GM18870 (cell line): ENCODE data around the gene LIN7A.
A peak's percentile ranks its signal among the peaks of the same experiment; 100 is the strongest.

ENCODE experiments used
- ATAC-seq: cut with Tn5 transposase; IDR thresholded peaks from one replicate; pipeline ENCODE4 v1.9.1; 2021; ENCODE audit warnings: moderate library complexity; ENCODE audit not compliant: unreplicated experiment

LIN7A gene

GRCh38 chr12:80861641-80862378 lies 75.9 kb downstream of the LIN7A start:
- ATAC-seq: no peak

GRCh38 chr12:80860928-80861327 lies 76.8 kb downstream of the LIN7A start:
- ATAC-seq: no peak

GRCh38 chr12:80860206-80860605 lies 77.5 kb downstream of the LIN7A start:
- ATAC-seq: no peak

GRCh38 chr12:80858356-80858755 lies 79.4 kb downstream of the LIN7A start:
- ATAC-seq: no peak

GRCh38 chr12:80857311-80857710 lies 80.4 kb downstream of the LIN7A start:
- ATAC-seq: no peak

- no peak for ATAC-seq
Measured at GRCh38 chr12:80849337-80849736, 88.4 kb downstream of the LIN7A start.

GRCh38 chr12:80848858-80849257 lies 88.9 kb downstream of the LIN7A start:
- no peak for ATAC-seq

- ATAC-seq: no peak
Measured at GRCh38 chr12:80847575-80847974, 90.2 kb downstream of the LIN7A start.

GRCh38 chr12:80846952-80847351 lies 90.8 kb downstream of the LIN7A start:
- ATAC-seq: no peak

- ATAC-seq: no peak
Measured at GRCh38 chr12:80845639-80846038, 92.1 kb downstream of the LIN7A start.

- no peak for ATAC-seq
Measured at GRCh38 chr12:80843969-80844368, 93.8 kb downstream of the LIN7A start.

- peak; percentile 41 for ATAC-seq
Measured at GRCh38 chr12:80838708-80839107, 99.0 kb downstream of the LIN7A start.

- no peak for ATAC-seq
Measured at GRCh38 chr12:80838024-80838658, 99.6 kb downstream of the LIN7A start.

GRCh38 chr12:80837342-80837978 lies 100.3 kb downstream of the LIN7A start:
- ATAC-seq: no peak

- no peak for ATAC-seq
Measured at GRCh38 chr12:80834724-80835123, 103.0 kb downstream of the LIN7A start.

GRCh38 chr12:80830533-80831088 lies 107.1 kb downstream of the LIN7A start:
- no peak for ATAC-seq

GRCh38 chr12:80829767-80830166 lies 108.0 kb downstream of the LIN7A start:
- ATAC-seq: no peak

- ATAC-seq: no peak
Measured at GRCh38 chr12:80825506-80825905, 112.2 kb downstream of the LIN7A start.

GRCh38 chr12:80823393-80823792 lies 114.3 kb downstream of the LIN7A start:
- ATAC-seq: no peak

GRCh38 chr12:80821513-80822000 lies 116.2 kb downstream of the LIN7A start:
- peak; percentile 50 for ATAC-seq

- no peak for ATAC-seq
Measured at GRCh38 chr12:80818878-80819277, 118.9 kb downstream of the LIN7A start.

- ATAC-seq: no peak
Measured at GRCh38 chr12:80815351-80815750, 122.4 kb downstream of the LIN7A start.
